Ectodermal cell (in vitro differentiated cells): ENCODE measurements around the gene PPP1R18.
A peak's percentile ranks its signal among the peaks of the same experiment; 100 is the strongest.
"Not testable (repeated sequence)": the region's sequence is repeated elsewhere in the genome, so short reads cannot be mapped to it uniquely, and the experiment has no call there.

Source experiments
- H3K27ac ChIP-seq: 2 replicates; pipeline ENCODE4 v1.7.0; 2013; ENCODE audit warnings: mild to moderate bottlenecking, low read depth, low read length; ENCODE audit not compliant: insufficient read depth, poor library complexity, severe bottlenecking
- H3K27me3 ChIP-seq: 2 replicates; pipeline ENCODE4 v1.7.0; 2013; ENCODE audit warnings: mild to moderate bottlenecking, low read length; ENCODE audit not compliant: insufficient read depth, control insufficient read depth, poor library complexity, severe bottlenecking
- H3K36me3 ChIP-seq: one replicate; pipeline ENCODE4 v1.7.0; 2013; ENCODE audit warnings: low read length; ENCODE audit not compliant: control insufficient read depth, insufficient read depth
- H3K4me1 ChIP-seq: one replicate; pipeline ENCODE4 v1.7.0; 2013; ENCODE audit warnings: low read length; ENCODE audit not compliant: control insufficient read depth, insufficient read depth
- H3K4me3 ChIP-seq: 2 replicates; pipeline ENCODE4 v1.7.0; 2013; ENCODE audit warnings: low read depth, low read length, control low read depth; ENCODE audit not compliant: insufficient read depth
- H3K9me3 ChIP-seq: 2 replicates; pipeline ENCODE4 v1.7.0; 2013; ENCODE audit warnings: mild to moderate bottlenecking, low read length, moderate library complexity; ENCODE audit not compliant: control insufficient read depth
- WGBS, 2 experiments: methylation state at CpG; one replicate each; pipeline ENCODE4 v1.1.7; 2013; ENCODE audit warnings: missing lambda C conversion rate in 2 of 2; 5-methylcytosine and 5-hydroxymethylcytosine counted together

PPP1R18 gene

DNA sequence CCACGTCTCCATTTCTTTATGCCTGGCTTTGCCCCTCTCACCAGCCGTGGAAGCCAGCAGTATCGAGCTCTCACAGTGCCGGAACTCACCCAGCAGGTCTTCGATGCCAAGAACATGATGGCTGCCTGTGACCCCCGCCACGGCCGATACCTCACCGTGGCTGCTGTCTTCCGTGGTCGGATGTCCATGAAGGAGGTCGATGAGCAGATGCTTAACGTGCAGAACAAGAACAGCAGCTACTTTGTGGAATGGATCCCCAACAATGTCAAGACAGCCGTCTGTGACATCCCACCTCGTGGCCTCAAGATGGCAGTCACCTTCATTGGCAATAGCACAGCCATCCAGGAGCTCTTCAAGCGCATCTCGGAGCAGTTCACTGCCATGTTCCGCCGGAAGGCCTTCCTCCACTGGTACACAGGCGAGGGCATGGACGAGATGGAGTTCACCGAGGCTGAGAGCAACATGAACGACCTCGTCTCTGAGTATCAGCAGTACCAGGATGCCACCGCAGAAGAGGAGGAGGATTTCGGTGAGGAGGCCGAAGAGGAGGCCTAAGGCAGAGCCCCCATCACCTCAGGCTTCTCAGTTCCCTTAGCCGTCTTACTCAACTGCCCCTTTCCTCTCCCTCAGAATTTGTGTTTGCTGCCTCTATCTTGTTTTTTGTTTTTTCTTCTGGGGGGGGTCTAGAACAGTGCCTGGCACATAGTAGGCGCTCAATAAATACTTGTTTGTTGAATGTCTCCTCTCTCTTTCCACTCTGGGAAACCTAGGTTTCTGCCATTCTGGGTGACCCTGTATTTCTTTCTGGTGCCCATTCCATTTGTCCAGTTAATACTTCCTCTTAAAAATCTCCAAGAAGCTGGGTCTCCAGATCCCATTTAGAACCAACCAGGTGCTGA lies 37.6 kb upstream of the PPP1R18 start:
- not testable (repeated sequence) for H3K27me3 ChIP-seq, H3K4me3 ChIP-seq, H3K27ac ChIP-seq, H3K9me3 ChIP-seq
- H3K36me3 ChIP-seq: peaks cover 25% of the 10 kb centered on the region
- 95% methylated on average over 29 of the region's 29 CpGs for WGBS, 2 experiments
- H3K4me1 ChIP-seq: peaks cover 14% of the 10 kb centered on the region

GRCh38 chr6:30723159-30723842 lies 36.9 kb upstream of the PPP1R18 start:
- H3K4me3 ChIP-seq: peak overlapping the region; percentile 100
- WGBS, 2 experiments: 91 to 94% methylated on average over 16 of the region's 16 CpGs
- peaks cover 25% of the 10 kb centered on the region for H3K36me3 ChIP-seq
- not testable (repeated sequence) for H3K9me3 ChIP-seq, H3K27me3 ChIP-seq
- H3K4me1 ChIP-seq: peaks cover 19% of the 10 kb centered on the region
- H3K27ac ChIP-seq: peak overlapping the region; percentile 22

GRCh38 chr6:30722280-30723112 lies 36.1 kb upstream of the PPP1R18 start:
- peak overlapping the region; percentile 22 for H3K27ac ChIP-seq
- H3K9me3 ChIP-seq: no peaks in the 10 kb centered on the region
- no peaks in the 10 kb centered on the region for H3K27me3 ChIP-seq
- H3K36me3 ChIP-seq: peaks cover 25% of the 10 kb centered on the region
- 23 to 26% methylated on average over 27 of the region's 27 CpGs for WGBS, 2 experiments
- peaks cover 20% of the 10 kb centered on the region for H3K4me1 ChIP-seq
- peak overlapping the region; percentile 100 for H3K4me3 ChIP-seq

GRCh38 chr6:30722025-30722279 lies 35.5 kb upstream of the PPP1R18 start:
- 5 to 6% methylated on average over 10 of the region's 10 CpGs for WGBS, 2 experiments
- H3K27ac ChIP-seq, H3K27me3 ChIP-seq, H3K9me3 ChIP-seq: not testable (repeated sequence)
- H3K4me1 ChIP-seq: peaks cover 20% of the 10 kb centered on the region
- H3K36me3 ChIP-seq: peaks cover 25% of the 10 kb centered on the region
- peak overlapping the region; percentile 100 for H3K4me3 ChIP-seq

GRCh38 chr6:30721198-30722024 lies 35.0 kb upstream of the PPP1R18 start:
- Histone ChIP-seq H3K4me3 (peak overlapping the region; percentile 100), H3K9me3 (no peaks in the 10 kb centered on the region), H3K27me3 (no peaks in the 10 kb centered on the region), H3K4me1 (peaks cover 23% of the 10 kb centered on the region), H3K36me3 (peaks cover 25% of the 10 kb centered on the region), H3K27ac (peak overlapping the region; percentile 98)
- 0 to 1% methylated on average over 71 of the region's 71 CpGs for WGBS, 2 experiments

DNA sequence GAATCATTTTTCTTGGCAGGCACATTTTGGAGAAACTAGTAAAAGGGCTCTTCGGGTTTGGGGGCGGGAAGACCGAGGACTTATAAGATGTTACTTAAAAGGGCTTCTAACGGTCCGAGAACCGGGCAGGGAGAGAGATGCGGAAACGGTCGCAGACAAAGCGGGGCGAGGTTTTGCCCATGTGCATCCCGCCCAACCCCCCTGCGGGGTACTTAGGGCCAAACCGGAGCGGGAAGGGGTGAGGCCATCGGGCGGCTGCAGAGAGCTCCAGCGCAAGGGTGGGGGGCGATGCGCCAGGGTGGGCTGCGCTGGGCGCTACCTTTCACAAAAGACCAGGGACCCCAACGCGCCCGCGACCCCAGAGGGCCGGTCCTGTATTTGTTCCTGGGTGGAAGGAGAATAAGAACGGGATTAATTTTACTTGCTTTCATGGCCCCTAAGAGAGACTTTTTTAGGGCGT lies 34.3 kb upstream of the PPP1R18 start:
- Histone ChIP-seq H3K36me3 (peaks cover 25% of the 10 kb centered on the region), H3K27ac (peak overlapping the region; percentile 98), H3K9me3 (no peaks in the 10 kb centered on the region), H3K4me1 (peaks cover 25% of the 10 kb centered on the region), H3K4me3 (peak overlapping the region; percentile 100), H3K27me3 (no peaks in the 10 kb centered on the region)
- 0 to 1% methylated on average over 29 of the region's 29 CpGs for WGBS, 2 experiments

DNA sequence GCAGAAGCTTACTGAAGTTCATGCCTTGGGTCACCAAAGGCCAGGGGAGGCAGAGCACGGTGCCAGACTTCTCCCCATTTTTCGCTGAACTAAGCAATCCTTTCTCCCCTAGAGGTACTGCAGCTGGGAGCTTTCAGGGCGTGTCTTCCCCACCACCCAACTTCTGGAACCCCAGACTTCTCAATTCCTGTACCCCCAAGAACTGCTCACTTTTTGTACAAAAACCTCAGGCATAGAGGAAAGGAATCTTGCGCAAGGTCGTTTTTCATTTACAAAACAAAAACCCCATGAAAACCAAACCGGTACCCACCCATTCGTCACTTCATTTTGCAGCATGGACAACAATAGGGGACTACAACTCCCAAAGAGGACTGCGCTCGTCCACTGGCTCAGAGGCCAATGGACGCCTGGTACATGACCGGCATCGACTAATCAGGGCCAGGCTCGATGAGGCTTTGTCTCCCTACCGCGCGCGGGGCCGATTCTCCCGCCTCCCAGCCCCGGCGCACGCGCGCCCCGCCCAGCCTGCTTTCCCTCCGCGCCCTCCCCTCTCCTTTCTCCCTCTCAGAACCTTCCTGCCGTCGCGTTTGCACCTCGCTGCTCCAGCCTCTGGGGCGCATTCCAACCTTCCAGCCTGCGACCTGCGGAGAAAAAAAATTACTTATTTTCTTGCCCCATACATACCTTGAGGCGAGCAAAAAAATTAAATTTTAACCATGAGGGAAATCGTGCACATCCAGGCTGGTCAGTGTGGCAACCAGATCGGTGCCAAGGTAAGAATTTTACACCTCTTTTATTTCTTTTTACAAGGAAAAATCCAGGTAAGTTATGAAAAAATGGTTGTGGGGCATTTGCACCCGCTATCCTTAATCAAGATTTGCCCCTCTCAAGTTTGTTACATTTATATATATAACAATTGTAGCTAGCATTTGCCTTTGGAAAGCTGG lies 33.6 kb upstream of the PPP1R18 start, which contains the start of gene TUBB:
Gene TUBB, plus strand, starts transcription at position 562 of the 947 bp plus-strand sequence. Its CDS starts 155 bp downstream, at position 717.
- Histone ChIP-seq H3K9me3 (no peaks in the 10 kb centered on the region), H3K4me3 (peak within 1 kb of the TSS; percentile 100), H3K4me1 (peaks cover 25% of the 10 kb centered on the region), H3K27me3 (no peaks in the 10 kb centered on the region), H3K36me3 (peaks cover 23% of the 10 kb centered on the region), H3K27ac (peak within 1 kb of the TSS; percentile 98)
- WGBS, 2 experiments: 0% methylated on average over 37 to 38 of the region's 38 CpGs

DNA sequence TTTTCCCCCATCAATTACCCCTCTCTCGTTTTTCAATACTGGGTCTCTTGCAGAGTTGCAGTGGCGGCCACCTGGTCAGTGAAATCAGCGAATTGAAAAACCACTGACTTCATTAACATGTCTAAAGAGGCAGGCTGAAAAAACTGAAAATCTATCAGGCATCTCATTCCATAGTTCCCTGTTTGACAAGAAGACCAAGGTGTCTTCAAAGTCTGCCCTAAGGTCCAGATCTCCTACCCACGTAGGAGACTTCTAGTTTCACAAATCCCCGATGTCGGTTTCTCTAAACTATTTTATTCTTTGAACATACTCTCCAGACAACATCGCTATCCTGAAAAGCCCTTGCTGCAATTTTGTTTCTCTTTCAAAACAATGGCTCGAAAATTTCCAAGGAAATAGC lies 32.9 kb upstream of the PPP1R18 start:
- 4 to 5% methylated on average over 8 of the region's 8 CpGs for WGBS, 2 experiments
- H3K36me3 ChIP-seq: peaks cover 20% of the 10 kb centered on the region
- peak overlapping the region; percentile 93 for H3K27ac ChIP-seq
- H3K4me3 ChIP-seq: peak overlapping the region; percentile 100
- H3K9me3 ChIP-seq: no peaks in the 10 kb centered on the region
- H3K4me1 ChIP-seq: peaks cover 25% of the 10 kb centered on the region
- H3K27me3 ChIP-seq: no peaks in the 10 kb centered on the region
